ENCODE measurements around the gene SPINK9. TPM values are rescaled to one million over a fixed set of nuclear protein-coding genes. Genes with fewer than 3 reads are reported as not detected.
A peak's percentile ranks its signal among the peaks of the same experiment; 100 is the strongest.

SPINK9 gene
- total RNA-seq, 1 experiment from 2014 or later: not detected

DNA sequence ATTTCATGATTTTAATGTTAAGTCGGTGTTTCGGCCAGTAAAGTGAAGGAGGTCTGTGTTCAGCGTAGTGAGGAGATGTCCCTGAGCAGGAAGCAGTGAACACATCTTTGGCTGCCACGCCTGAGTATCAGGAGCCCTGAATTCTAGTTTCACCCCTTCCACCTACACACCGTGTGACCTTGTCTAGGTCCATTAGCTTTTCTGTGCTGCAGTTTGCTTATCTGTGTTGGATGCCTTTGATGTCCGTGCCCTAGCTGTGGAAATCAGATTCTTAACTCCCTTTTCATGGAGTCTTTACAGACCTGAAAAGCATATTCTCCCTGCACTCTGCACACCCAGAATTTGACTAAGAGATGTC, 49.0 kb downstream of the SPINK9 start:
- Mint-ChIP-seq H3K27me3 (ENCODE audit: low read depth) (no peaks in the 10 kb centered on the region), H3K36me3 (ENCODE audit: insufficient read depth in 1 of 3, low read depth in 3 of 3) (peaks cover 0 to 13% (median 4%) of the 10 kb centered on the region in 3 experiments; a peak in 4 of 7 replicates), H3K27ac (peak overlapping the region; percentile 67 to 99 (median 98)), H3K4me3 (peak overlapping the region; percentile 88 to 95), H3K9me3 (no peaks in the 10 kb centered on the region), H3K4me1 (peaks cover 25 to 31% of the 10 kb centered on the region in 2 experiments)
- no peak overlapping the region for H3K4ac ChIP-seq (ENCODE audit: low read depth, low read length)
- WGBS (ENCODE audit: extremely low coverage, insufficient read length, low lambda C conversion rate): no CpG with 5 or more reads among the region's 6 CpGs
- H4K20me1 ChIP-seq (ENCODE audit: control insufficient read depth, insufficient read depth, insufficient read length): no peaks in the 10 kb centered on the region
- no peak overlapping the region for H4K8ac ChIP-seq (replicated peaks; ENCODE audit: insufficient read length, low read depth, low read length)
- no peak overlapping the region for H2BK5ac ChIP-seq (ENCODE audit: insufficient read length, low read length)
- no peak overlapping the region for H4K91ac ChIP-seq (ENCODE audit: insufficient read length, low read depth, low read length)
- no peaks in the 10 kb centered on the region for H3K4me1 ChIP-seq (ENCODE audit: insufficient read depth, low read length)
- H3K27ac ChIP-seq (ENCODE audit: insufficient read length, low read depth, low read length): no peak overlapping the region
- no peak overlapping the region for H2AK5ac ChIP-seq (ENCODE audit: insufficient read length, low read length)
- no peak overlapping the region for H2AFZ ChIP-seq (ENCODE audit: low read length)
- H2BK15ac ChIP-seq (ENCODE audit: low read depth, low read length): no peak overlapping the region
- H4K5ac ChIP-seq (ENCODE audit: insufficient read length, low read depth, low read length): no peak overlapping the region
- no peaks in the 10 kb centered on the region for H3K9me3 ChIP-seq (ENCODE audit: control insufficient read depth, low read depth, low read length)
- H3K23me2 ChIP-seq (ENCODE audit: insufficient read length, low read depth, low read length, poor library complexity, severe bottlenecking): peaks cover 4% of the 10 kb centered on the region
- H2BK12ac ChIP-seq (ENCODE audit: insufficient read length, low read depth, low read length): no peak overlapping the region
- TF ChIP-seq, protein P1, sequence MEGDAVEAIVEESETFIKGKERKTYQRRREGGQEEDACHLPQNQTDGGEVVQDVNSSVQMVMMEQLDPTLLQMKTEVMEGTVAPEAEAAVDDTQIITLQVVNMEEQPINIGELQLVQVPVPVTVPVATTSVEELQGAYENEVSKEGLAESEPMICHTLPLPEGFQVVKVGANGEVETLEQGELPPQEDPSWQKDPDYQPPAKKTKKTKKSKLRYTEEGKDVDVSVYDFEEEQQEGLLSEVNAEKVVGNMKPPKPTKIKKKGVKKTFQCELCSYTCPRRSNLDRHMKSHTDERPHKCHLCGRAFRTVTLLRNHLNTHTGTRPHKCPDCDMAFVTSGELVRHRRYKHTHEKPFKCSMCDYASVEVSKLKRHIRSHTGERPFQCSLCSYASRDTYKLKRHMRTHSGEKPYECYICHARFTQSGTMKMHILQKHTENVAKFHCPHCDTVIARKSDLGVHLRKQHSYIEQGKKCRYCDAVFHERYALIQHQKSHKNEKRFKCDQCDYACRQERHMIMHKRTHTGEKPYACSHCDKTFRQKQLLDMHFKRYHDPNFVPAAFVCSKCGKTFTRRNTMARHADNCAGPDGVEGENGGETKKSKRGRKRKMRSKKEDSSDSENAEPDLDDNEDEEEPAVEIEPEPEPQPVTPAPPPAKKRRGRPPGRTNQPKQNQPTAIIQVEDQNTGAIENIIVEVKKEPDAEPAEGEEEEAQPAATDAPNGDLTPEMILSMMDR (conservative IDR thresholded peaks at IDR 0.05): no peak
- no peak overlapping the region for H3K56ac ChIP-seq (ENCODE audit: insufficient read length, low read depth, low read length)
- no peak overlapping the region for H3T11ph ChIP-seq (ENCODE audit: low read length)
- H3K18ac ChIP-seq (ENCODE audit: insufficient read length, low read depth, low read length): peak overlapping the region; percentile 83
- H3K9ac ChIP-seq (ENCODE audit: extremely low read depth, insufficient read length, low read length): peak overlapping the region; percentile 77
- peaks cover 12% of the 10 kb centered on the region; the same call in 1 of the 2 replicates for H3K79me2 ChIP-seq (ENCODE audit: insufficient read depth, low read length)
- H3K23ac ChIP-seq (ENCODE audit: insufficient read length, low read depth, low read length): no peak overlapping the region
- no peak overlapping the region for H2BK120ac ChIP-seq (ENCODE audit: low read depth, low read length, poor library complexity, severe bottlenecking)
- H3K4me2 ChIP-seq (ENCODE audit: insufficient read depth, insufficient read length, low read length): peak overlapping the region; percentile 87
- H3K14ac ChIP-seq (ENCODE audit: insufficient read depth, low read length): peak overlapping the region; percentile 88; the same call in 1 of the 2 replicates
- H3K79me1 ChIP-seq (ENCODE audit: insufficient read depth, low read depth, low read length, poor library complexity, severe bottlenecking): peaks cover under 1% of the 10 kb centered on the region
- no peak overlapping the region for H2BK20ac ChIP-seq (ENCODE audit: low read depth, low read length, poor library complexity, severe bottlenecking)
- no peak for DNase-seq
- H3K27me3 ChIP-seq (ENCODE audit: insufficient read depth, low read length): no peaks in the 10 kb centered on the region

All from H9 (cell line).